ENCODE results near the gene PDGFC. TPM values are rescaled to one million over a fixed set of nuclear protein-coding genes. Genes with fewer than 3 reads are reported as not detected.

The PDGFC gene
- total RNA-seq, 1 donor from 2014 or later, result not detected

GRCh38 chr4:156797206-156797605, 174.4 kb downstream of the PDGFC start:
- Mint-ChIP-seq H3K27me3 (no peaks in the 10 kb centered on the region), H3K4me3 (no peak overlapping the region), H3K27ac (no peak overlapping the region), H3K9me3 (no peaks in the 10 kb centered on the region), H3K4me1 (no peaks in the 10 kb centered on the region), H3K36me3 (ENCODE audit: low read depth) (no peaks in the 10 kb centered on the region)
- CTCF ChIA-PET, result no interaction called here
- no peak for TF ChIP-seq CTCF (IDR thresholded peaks at IDR 0.05)
- intact Hi-C loops (cut with micrococcal nuclease), result no loop called here
- POLR2A ChIA-PET, result no interaction called here
- no peak for DNase-seq
- no peak for ATAC-seq (ENCODE audit: low read depth)

- TF ChIP-seq CTCF (IDR thresholded peaks at IDR 0.05), result no peak
- no peaks in the 10 kb centered on the region for H3K36me3 Mint-ChIP-seq (ENCODE audit: low read depth)
- ChIA-PET POLR2A (no interaction called here), CTCF (no interaction called here)
- no peak overlapping the region for H3K27ac Mint-ChIP-seq
- no peaks in the 10 kb centered on the region for H3K27me3 Mint-ChIP-seq
- H3K4me1 Mint-ChIP-seq, result no peaks in the 10 kb centered on the region
- ATAC-seq (ENCODE audit: low read depth), result no peak
- DNase-seq, result no peak
- intact Hi-C loops (cut with micrococcal nuclease), result no loop called here
- H3K4me3 Mint-ChIP-seq, result no peak overlapping the region
- H3K9me3 Mint-ChIP-seq, result no peaks in the 10 kb centered on the region
These were observed 175.9 kb downstream of the PDGFC start for GRCh38 chr4:156795727-156796126.

- TF ChIP-seq CTCF (IDR thresholded peaks at IDR 0.05), result no peak
- Mint-ChIP-seq H3K4me1 (no peaks in the 10 kb centered on the region), H3K36me3 (ENCODE audit: low read depth) (no peaks in the 10 kb centered on the region), H3K27me3 (no peaks in the 10 kb centered on the region), H3K27ac (no peak overlapping the region), H3K4me3 (no peak overlapping the region), H3K9me3 (no peaks in the 10 kb centered on the region)
- ChIA-PET CTCF (no interaction called here), POLR2A (no interaction called here)
- DNase-seq, result no peak
- intact Hi-C loops (cut with micrococcal nuclease), result no loop called here
- ATAC-seq (ENCODE audit: low read depth), result no peak
These were observed 176.7 kb downstream of the PDGFC start for GRCh38 chr4:156794863-156795262.

- no peak for DNase-seq
- TF ChIP-seq CTCF (IDR thresholded peaks at IDR 0.05), result no peak
- no peaks in the 10 kb centered on the region for H3K36me3 Mint-ChIP-seq (ENCODE audit: low read depth)
- H3K4me1 Mint-ChIP-seq, result no peaks in the 10 kb centered on the region
- no peaks in the 10 kb centered on the region for H3K9me3 Mint-ChIP-seq
- no peak for ATAC-seq (ENCODE audit: low read depth)
- H3K4me3 Mint-ChIP-seq, result no peak overlapping the region
- intact Hi-C loops (cut with micrococcal nuclease), result no loop called here
- ChIA-PET CTCF (no interaction called here), POLR2A (no interaction called here)
- H3K27ac Mint-ChIP-seq, result no peak overlapping the region
- no peaks in the 10 kb centered on the region for H3K27me3 Mint-ChIP-seq
These were observed 179.0 kb downstream of the PDGFC start for GRCh38 chr4:156792462-156793085.

- no peaks in the 10 kb centered on the region for H3K4me1 Mint-ChIP-seq
These were observed 180.7 kb downstream of the PDGFC start for GRCh38 chr4:156790866-156791265.

More at GRCh38 chr4:156790866-156791265, 180.7 kb downstream of the PDGFC start:
- Mint-ChIP-seq H3K9me3 (no peaks in the 10 kb centered on the region), H3K27ac (no peak overlapping the region), H3K36me3 (ENCODE audit: low read depth) (no peaks in the 10 kb centered on the region), H3K27me3 (no peaks in the 10 kb centered on the region), H3K4me3 (no peak overlapping the region)
- TF ChIP-seq CTCF (IDR thresholded peaks at IDR 0.05), result no peak
- DNase-seq (no peak), ATAC-seq (ENCODE audit: low read depth) (no peak)
- intact Hi-C loops (cut with micrococcal nuclease), result no loop called here
- ChIA-PET POLR2A (no interaction called here), CTCF (no interaction called here)
